ENCODE results near the gene AGBL4. TPM values are rescaled to one million over a fixed set of nuclear protein-coding genes. Genes with fewer than 3 reads are reported as not detected.

AGBL4 gene
- polyA plus RNA-seq, 1 donor (not counting 4 experiments of a cell fraction or from before 2014, with no cell fraction given), result not detected

DNA sequence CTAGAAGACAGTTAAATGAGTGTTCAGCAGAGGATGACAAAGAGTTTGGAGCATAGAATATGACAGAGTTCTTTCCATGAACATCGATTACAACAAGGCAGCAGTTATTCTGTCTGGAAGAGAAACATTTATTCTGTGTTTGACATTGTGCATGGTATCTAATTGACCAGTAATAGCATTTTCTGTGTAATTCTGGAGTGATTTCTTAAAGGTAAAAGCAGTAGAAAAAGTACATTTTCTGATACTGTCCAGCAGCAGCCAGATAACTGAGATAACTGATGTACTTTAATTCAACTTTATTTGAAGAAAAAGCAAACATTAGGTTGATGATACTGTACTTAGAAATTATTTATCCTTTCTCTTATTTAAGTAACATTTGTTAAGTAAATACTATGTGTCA, 497.1 kb downstream of the AGBL4 start:
- Histone ChIP-seq H3K9me3 (ENCODE audit: control insufficient read depth, low read depth, low read length) (no peaks in the 10 kb centered on the region), H3K36me3 (ENCODE audit: control insufficient read depth in 2 of 2, extremely low read depth in 1 of 2, insufficient read depth in 2 of 2, low read length in 2 of 2) (no peaks in the 10 kb centered on the region), H4K20me1 (ENCODE audit: control insufficient read depth, extremely low read depth, insufficient read depth, low read length) (no peaks in the 10 kb centered on the region), H3K9me1 (ENCODE audit: control insufficient read depth, extremely low read depth, insufficient read depth, low read length) (no peaks in the 10 kb centered on the region), H3K4me3 (ENCODE audit: control insufficient read depth in 2 of 3, extremely low read depth in 1 of 3, insufficient read depth in 2 of 3, low read depth in 1 of 3, low read length in 3 of 3) (no peak overlapping the region), H2AFZ (ENCODE audit: control insufficient read depth, low read length) (no peak overlapping the region), H3K9ac (ENCODE audit: control insufficient read depth, extremely low read depth, insufficient read depth, low read length) (no peak overlapping the region), H3K4me2 (ENCODE audit: control insufficient read depth, extremely low read depth, insufficient read depth, low read depth, low read length) (no peak overlapping the region), H3K4me1 (ENCODE audit: control insufficient read depth, extremely low read depth, insufficient read depth, low read length) (no peaks in the 10 kb centered on the region), H3K79me2 (ENCODE audit: control insufficient read depth, insufficient read depth, low read length) (no peaks in the 10 kb centered on the region), H3K27ac (ENCODE audit: control insufficient read depth, insufficient read depth, low read length) (no peak overlapping the region), H3K27me3 (ENCODE audit: control insufficient read depth, extremely low read depth, insufficient read depth, low read length) (no peaks in the 10 kb centered on the region)
- dilution Hi-C loops (cut with MboI; ENCODE audit: extremely low pct_ligation_motif_present, low sequenced_read_pairs), result no loop called here
- no peak for TF ChIP-seq EZH2 (IDR thresholded peaks at IDR 0.05; ENCODE audit: low read length)
- TF ChIP-seq, protein P1, sequence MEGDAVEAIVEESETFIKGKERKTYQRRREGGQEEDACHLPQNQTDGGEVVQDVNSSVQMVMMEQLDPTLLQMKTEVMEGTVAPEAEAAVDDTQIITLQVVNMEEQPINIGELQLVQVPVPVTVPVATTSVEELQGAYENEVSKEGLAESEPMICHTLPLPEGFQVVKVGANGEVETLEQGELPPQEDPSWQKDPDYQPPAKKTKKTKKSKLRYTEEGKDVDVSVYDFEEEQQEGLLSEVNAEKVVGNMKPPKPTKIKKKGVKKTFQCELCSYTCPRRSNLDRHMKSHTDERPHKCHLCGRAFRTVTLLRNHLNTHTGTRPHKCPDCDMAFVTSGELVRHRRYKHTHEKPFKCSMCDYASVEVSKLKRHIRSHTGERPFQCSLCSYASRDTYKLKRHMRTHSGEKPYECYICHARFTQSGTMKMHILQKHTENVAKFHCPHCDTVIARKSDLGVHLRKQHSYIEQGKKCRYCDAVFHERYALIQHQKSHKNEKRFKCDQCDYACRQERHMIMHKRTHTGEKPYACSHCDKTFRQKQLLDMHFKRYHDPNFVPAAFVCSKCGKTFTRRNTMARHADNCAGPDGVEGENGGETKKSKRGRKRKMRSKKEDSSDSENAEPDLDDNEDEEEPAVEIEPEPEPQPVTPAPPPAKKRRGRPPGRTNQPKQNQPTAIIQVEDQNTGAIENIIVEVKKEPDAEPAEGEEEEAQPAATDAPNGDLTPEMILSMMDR (optimal IDR thresholded peaks at IDR 0.05 in 1 of 3, IDR thresholded peaks at IDR 0.05 in 1 of 3, conservative IDR thresholded peaks at IDR 0.05 in 1 of 3; ENCODE audit: extremely low read depth in 1 of 3, insufficient read depth in 2 of 3, low read length in 3 of 3), result no peak
- FAIRE-seq (no peak), DNase-seq (ENCODE audit: low read depth, low spot score) (no peak)

DNA sequence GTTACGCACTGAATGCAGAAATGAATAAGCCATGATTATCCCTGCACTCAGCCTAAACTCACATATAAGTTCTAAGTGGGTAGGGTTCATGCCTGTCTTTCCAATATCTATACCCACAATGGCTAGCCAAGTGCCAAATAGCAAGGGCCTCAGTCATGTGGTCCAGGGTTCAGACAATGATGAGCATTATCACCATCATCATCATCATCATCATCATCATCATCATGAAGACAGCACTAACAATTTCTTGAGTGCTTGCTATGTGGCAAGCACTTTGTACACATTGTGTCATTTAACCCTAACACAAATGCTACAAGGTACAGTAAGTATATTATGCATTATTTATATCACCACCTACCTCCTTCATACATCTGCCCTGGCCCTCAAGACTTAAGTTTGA, 500.0 kb downstream of the AGBL4 start:
- TF ChIP-seq, protein P1 (optimal IDR thresholded peaks at IDR 0.05 in 1 of 3, IDR thresholded peaks at IDR 0.05 in 1 of 3, conservative IDR thresholded peaks at IDR 0.05 in 1 of 3; ENCODE audit: extremely low read depth in 1 of 3, insufficient read depth in 2 of 3, low read length in 3 of 3), result no peak
- no peak for TF ChIP-seq EZH2 (IDR thresholded peaks at IDR 0.05; ENCODE audit: low read length)
- Histone ChIP-seq H3K9ac (ENCODE audit: control insufficient read depth, extremely low read depth, insufficient read depth, low read length) (no peak overlapping the region), H3K4me3 (ENCODE audit: control insufficient read depth in 2 of 3, extremely low read depth in 1 of 3, insufficient read depth in 2 of 3, low read depth in 1 of 3, low read length in 3 of 3) (no peak overlapping the region), H3K4me1 (ENCODE audit: control insufficient read depth, extremely low read depth, insufficient read depth, low read length) (no peaks in the 10 kb centered on the region), H4K20me1 (ENCODE audit: control insufficient read depth, extremely low read depth, insufficient read depth, low read length) (no peaks in the 10 kb centered on the region), H3K27ac (ENCODE audit: control insufficient read depth, insufficient read depth, low read length) (no peak overlapping the region), H3K36me3 (ENCODE audit: control insufficient read depth in 2 of 2, extremely low read depth in 1 of 2, insufficient read depth in 2 of 2, low read length in 2 of 2) (no peaks in the 10 kb centered on the region), H2AFZ (ENCODE audit: control insufficient read depth, low read length) (no peak overlapping the region), H3K9me3 (ENCODE audit: control insufficient read depth, low read depth, low read length) (no peaks in the 10 kb centered on the region), H3K9me1 (ENCODE audit: control insufficient read depth, extremely low read depth, insufficient read depth, low read length) (no peaks in the 10 kb centered on the region), H3K27me3 (ENCODE audit: control insufficient read depth, extremely low read depth, insufficient read depth, low read length) (no peaks in the 10 kb centered on the region), H3K4me2 (ENCODE audit: control insufficient read depth, extremely low read depth, insufficient read depth, low read depth, low read length) (no peak overlapping the region), H3K79me2 (ENCODE audit: control insufficient read depth, insufficient read depth, low read length) (no peaks in the 10 kb centered on the region)
- no peak for DNase-seq (ENCODE audit: low read depth, low spot score)
- dilution Hi-C loops (cut with MboI; ENCODE audit: extremely low pct_ligation_motif_present, low sequenced_read_pairs), result no loop called here
- no peak for FAIRE-seq

All from keratinocyte (primary cell).